HepG2 (cell line): ENCODE results near the gene A3GALT2.

ENCODE experiments used
- CREB1 ChIP-seq, 2 experiments: fragments of 450-650 bp in 1 of 2; IDR thresholded peaks; 2 replicates each; pipeline ENCODE4 v1.6.1; 2016 to 2017; ENCODE audit warnings: control low read depth in 1 of 2, mild to moderate bottlenecking in 1 of 2, missing compliant biosample characterization in 1 of 2, missing genetic modification characterization in 1 of 2
- MAZ ChIP-seq, 2 experiments: sonication (generic) in 1 of 2; formaldehyde crosslinking in 1 of 2; IDR thresholded peaks; 2 replicates each; pipeline versions ENCODE4 v1.5.0 to v1.6.1; 2012 to 2020; ENCODE audit warnings: low read depth in 2 of 2, mild to moderate bottlenecking in 2 of 2, borderline replicate concordance in 1 of 2, improper control_type of control experiment in 1 of 2, low read length in 1 of 2, missing genetic modification reagents in 1 of 2, moderate library complexity in 1 of 2
- ZFP41 ChIP-seq: sonication (generic); formaldehyde crosslinking; IDR thresholded peaks from 2 replicates; pipeline ENCODE4 v1.4.0; 2020; ENCODE audit warnings: mild to moderate bottlenecking, missing genetic modification reagents, borderline replicate concordance
- TF ChIP-seq, protein P1 (sequence below): sonication (generic); formaldehyde crosslinking; IDR thresholded peaks from 2 replicates; pipeline ENCODE4 v1.4.0; 2020; ENCODE audit warnings: mild to moderate bottlenecking, missing genetic modification reagents

DNA sequence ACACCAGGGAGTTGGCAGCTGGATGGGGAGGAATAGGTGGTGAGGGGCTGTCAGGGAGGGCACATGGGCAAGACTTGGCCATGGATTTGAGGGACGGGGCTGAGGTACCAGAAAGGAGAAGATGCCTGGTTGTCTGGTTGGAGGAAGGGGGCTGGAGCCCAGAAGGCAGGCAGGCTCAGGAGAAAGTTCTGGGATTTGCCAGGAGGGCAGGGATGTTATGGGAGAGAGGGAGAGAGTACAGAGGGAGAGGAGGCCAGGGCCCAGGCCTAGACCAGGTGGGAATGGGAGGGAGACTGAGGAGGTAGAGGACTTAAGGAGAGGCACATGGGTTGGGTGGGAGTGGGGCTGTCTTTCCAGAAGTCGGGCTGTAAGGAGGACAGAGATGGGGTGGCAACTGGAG, 4.3 kb downstream of the A3GALT2 start:
- TF ChIP-seq ZFP41: no peak
- TF ChIP-seq, protein P1, sequence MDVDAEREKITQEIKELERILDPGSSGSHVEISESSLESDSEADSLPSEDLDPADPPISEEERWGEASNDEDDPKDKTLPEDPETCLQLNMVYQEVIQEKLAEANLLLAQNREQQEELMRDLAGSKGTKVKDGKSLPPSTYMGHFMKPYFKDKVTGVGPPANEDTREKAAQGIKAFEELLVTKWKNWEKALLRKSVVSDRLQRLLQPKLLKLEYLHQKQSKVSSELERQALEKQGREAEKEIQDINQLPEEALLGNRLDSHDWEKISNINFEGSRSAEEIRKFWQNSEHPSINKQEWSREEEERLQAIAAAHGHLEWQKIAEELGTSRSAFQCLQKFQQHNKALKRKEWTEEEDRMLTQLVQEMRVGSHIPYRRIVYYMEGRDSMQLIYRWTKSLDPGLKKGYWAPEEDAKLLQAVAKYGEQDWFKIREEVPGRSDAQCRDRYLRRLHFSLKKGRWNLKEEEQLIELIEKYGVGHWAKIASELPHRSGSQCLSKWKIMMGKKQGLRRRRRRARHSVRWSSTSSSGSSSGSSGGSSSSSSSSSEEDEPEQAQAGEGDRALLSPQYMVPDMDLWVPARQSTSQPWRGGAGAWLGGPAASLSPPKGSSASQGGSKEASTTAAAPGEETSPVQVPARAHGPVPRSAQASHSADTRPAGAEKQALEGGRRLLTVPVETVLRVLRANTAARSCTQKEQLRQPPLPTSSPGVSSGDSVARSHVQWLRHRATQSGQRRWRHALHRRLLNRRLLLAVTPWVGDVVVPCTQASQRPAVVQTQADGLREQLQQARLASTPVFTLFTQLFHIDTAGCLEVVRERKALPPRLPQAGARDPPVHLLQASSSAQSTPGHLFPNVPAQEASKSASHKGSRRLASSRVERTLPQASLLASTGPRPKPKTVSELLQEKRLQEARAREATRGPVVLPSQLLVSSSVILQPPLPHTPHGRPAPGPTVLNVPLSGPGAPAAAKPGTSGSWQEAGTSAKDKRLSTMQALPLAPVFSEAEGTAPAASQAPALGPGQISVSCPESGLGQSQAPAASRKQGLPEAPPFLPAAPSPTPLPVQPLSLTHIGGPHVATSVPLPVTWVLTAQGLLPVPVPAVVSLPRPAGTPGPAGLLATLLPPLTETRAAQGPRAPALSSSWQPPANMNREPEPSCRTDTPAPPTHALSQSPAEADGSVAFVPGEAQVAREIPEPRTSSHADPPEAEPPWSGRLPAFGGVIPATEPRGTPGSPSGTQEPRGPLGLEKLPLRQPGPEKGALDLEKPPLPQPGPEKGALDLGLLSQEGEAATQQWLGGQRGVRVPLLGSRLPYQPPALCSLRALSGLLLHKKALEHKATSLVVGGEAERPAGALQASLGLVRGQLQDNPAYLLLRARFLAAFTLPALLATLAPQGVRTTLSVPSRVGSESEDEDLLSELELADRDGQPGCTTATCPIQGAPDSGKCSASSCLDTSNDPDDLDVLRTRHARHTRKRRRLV (CRISPR knock-in tag): no peak
- no peak for TF ChIP-seq MAZ (IDR thresholded peaks at IDR 0.05; ENCODE audit: borderline replicate concordance, low read depth, low read length)
- TF ChIP-seq MAZ (CRISPR knock-in tag; IDR thresholded peaks at IDR 0.05; ENCODE audit: low read depth): no peak
- TF ChIP-seq CREB1 (IDR thresholded peaks at IDR 0.05): no peak
- TF ChIP-seq CREB1 (CRISPR knock-in tag; IDR thresholded peaks at IDR 0.05): no peak
